Right kidney (tissue), 1 donor: ENCODE results near the gene RECQL5.
"Not testable (repeated sequence)": the region's sequence is repeated elsewhere in the genome, so short reads cannot be mapped to it uniquely, and the experiment has no call there.

Source experiments
- DNase-seq: peaks from one replicate; pipeline ENCODE4 v3.0.0-alpha.2; 2016

The RECQL5 gene

GRCh38 chr17:75615301-75615700 is 51.7 kb downstream of the RECQL5 start:
- no peak for DNase-seq

GRCh38 chr17:75614556-75615270 is 52.2 kb downstream of the RECQL5 start:
- no peak for DNase-seq

- no peak for DNase-seq
These were observed 52.9 kb downstream of the RECQL5 start for GRCh38 chr17:75614006-75614405.

GRCh38 chr17:75612906-75613626 is 53.9 kb downstream of the RECQL5 start:
- no peak for DNase-seq

GRCh38 chr17:75611851-75612429 is 55.0 kb downstream of the RECQL5 start:
- DNase-seq, result no peak

GRCh38 chr17:75610103-75610984 is 56.6 kb downstream of the RECQL5 start:
- DNase-seq, result no peak

- DNase-seq, result no peak
These were observed 59.9 kb downstream of the RECQL5 start for GRCh38 chr17:75607086-75607485.

- DNase-seq, result no peak
These were observed 61.2 kb downstream of the RECQL5 start for GRCh38 chr17:75605790-75606189.

GRCh38 chr17:75604034-75604695 is 62.8 kb downstream of the RECQL5 start:
- DNase-seq, result no peak

- no peak for DNase-seq
These were observed 63.8 kb downstream of the RECQL5 start for GRCh38 chr17:75603123-75603522.

- no peak for DNase-seq
These were observed 64.3 kb downstream of the RECQL5 start for GRCh38 chr17:75602644-75603043.

GRCh38 chr17:75601057-75601987 is 65.6 kb downstream of the RECQL5 start:
- no peak for DNase-seq

- no peak for DNase-seq
These were observed 70.5 kb downstream of the RECQL5 start for GRCh38 chr17:75596320-75597087.

GRCh38 chr17:75595920-75596313 is 71.0 kb downstream of the RECQL5 start:
- no peak for DNase-seq

- no peak for DNase-seq
These were observed 71.6 kb downstream of the RECQL5 start for GRCh38 chr17:75595284-75595919.

- no peak for DNase-seq
These were observed 72.3 kb downstream of the RECQL5 start for GRCh38 chr17:75594499-75595283.

GRCh38 chr17:75593430-75593829 is 73.5 kb downstream of the RECQL5 start:
- DNase-seq, result not testable (repeated sequence)

- DNase-seq, result no peak
These were observed 74.5 kb downstream of the RECQL5 start for GRCh38 chr17:75592348-75593020.
